AG04449 (cell line): ENCODE measurements around the gene ATF6B.

Source experiments
- CTCF ChIA-PET: fragments of 350-600 bp; formaldehyde crosslinking; extraction: SDS; loops from one replicate; lab custom pipeline; 2021; ENCODE audit warnings: antibody characterized with exemption; lab: Yijun Ruan, JAX
- POLR2A ChIA-PET: fragments of 400-600, 350-600 bp; formaldehyde crosslinking; extraction: SDS; loops from one replicate; lab custom pipeline; 2020; ENCODE audit warnings: antibody characterized with exemption, inconsistent platforms; lab: Yijun Ruan, JAX
- DNase-seq: peaks from one replicate; pipeline ENCODE4 v3.0.0-alpha.2; 2010; ENCODE audit warnings: low read depth, low spot score
- H3K4me3 ChIP-seq: 2 replicates; pipeline ENCODE4 v1.5.1; 2011; ENCODE audit warnings: low read depth, mild to moderate bottlenecking, control low read depth, low read length
- TF ChIP-seq, protein P1 (sequence below): IDR thresholded peaks from one replicate; pipeline ENCODE4 v1.5.1; 2011; ENCODE audit warnings: mild to moderate bottlenecking, moderate library complexity, low read length, control low read depth, inconsistent platforms; ENCODE audit not compliant: insufficient read depth; ENCODE audit errors: missing control alignments

The ATF6B gene

GRCh38 chr6:32085759-32086459 lies 42.1 kb downstream of the ATF6B start:
- POLR2A ChIA-PET: no interaction called here

GRCh38 chr6:32084780-32085179 lies 43.3 kb downstream of the ATF6B start:
- DNase-seq: no peak
- TF ChIP-seq, protein P1, sequence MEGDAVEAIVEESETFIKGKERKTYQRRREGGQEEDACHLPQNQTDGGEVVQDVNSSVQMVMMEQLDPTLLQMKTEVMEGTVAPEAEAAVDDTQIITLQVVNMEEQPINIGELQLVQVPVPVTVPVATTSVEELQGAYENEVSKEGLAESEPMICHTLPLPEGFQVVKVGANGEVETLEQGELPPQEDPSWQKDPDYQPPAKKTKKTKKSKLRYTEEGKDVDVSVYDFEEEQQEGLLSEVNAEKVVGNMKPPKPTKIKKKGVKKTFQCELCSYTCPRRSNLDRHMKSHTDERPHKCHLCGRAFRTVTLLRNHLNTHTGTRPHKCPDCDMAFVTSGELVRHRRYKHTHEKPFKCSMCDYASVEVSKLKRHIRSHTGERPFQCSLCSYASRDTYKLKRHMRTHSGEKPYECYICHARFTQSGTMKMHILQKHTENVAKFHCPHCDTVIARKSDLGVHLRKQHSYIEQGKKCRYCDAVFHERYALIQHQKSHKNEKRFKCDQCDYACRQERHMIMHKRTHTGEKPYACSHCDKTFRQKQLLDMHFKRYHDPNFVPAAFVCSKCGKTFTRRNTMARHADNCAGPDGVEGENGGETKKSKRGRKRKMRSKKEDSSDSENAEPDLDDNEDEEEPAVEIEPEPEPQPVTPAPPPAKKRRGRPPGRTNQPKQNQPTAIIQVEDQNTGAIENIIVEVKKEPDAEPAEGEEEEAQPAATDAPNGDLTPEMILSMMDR: no peak
- ChIA-PET POLR2A (no interaction called here), CTCF (interaction anchor here (1.1 to 5.7 kb wide), 4 partner anchors 8 to 38 kb away, joined by 4 to 32 read pairs (median 6); no protein-coding TSS in a partner anchor)
- no peak overlapping the region for H3K4me3 ChIP-seq

More at GRCh38 chr6:32085759-32086459, 42.1 kb downstream of the ATF6B start:
- TF ChIP-seq, protein P1: no peak
- no peak for DNase-seq
- no peak overlapping the region for H3K4me3 ChIP-seq
- CTCF ChIA-PET: interaction anchor here (1.1 to 5.7 kb wide), 4 partner anchors 9 to 37 kb away, joined by 4 to 32 read pairs (median 6); no protein-coding TSS in a partner anchor

DNA sequence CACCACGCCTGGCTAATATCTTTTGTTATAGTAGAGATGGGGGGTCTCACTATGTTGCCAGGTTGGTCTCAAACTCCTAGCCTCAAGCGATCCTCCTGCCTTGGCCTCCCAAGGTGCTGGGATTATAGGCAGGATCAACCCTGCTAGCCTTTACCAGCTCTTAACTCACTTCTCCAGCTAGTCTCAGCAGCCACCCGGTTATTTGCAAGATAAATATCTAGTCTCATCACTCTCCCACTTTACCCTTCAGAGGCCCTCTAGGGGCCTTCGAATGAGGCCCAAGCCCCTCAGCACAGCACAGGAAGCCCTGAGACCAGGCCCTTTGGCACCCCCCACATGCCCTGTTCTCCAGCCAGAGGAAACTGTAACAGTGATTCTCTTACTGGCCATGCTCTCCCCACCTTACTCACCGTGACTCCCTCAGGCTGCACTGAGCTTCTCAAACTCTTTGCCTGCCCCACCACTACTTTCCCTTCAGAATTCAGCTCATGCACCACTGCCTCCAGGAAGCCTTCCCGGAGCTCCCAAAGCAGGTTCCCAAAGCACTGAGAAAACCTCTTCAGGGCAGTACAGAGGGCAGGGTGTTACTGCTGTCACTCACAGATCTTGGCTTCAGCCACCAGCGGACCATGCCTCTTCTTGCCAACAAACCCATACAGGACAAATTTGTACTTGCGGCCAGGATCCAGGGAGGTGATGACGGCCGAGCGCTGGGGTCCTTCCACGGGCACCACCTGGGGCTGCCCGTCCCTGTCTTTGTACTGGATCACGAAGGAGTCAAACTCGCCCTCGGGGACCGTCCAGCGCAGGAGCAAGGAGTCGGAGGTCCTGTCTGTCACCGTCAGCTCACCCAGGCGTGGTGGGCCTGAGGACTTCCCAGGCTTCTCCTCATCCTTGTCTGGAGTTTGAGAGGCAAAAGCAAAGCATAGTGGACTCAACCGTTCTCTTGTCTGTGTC lies 44.0 kb downstream of the ATF6B start:
- ChIA-PET CTCF (interaction anchor here (1.5 to 5.7 kb wide), 3 partner anchors 7 to 37 kb away, joined by 5 to 32 read pairs (median 7); no protein-coding TSS in a partner anchor), POLR2A (no interaction called here)
- no peak overlapping the region for H3K4me3 ChIP-seq
- TF ChIP-seq, protein P1: no peak
- no peak for DNase-seq

DNA sequence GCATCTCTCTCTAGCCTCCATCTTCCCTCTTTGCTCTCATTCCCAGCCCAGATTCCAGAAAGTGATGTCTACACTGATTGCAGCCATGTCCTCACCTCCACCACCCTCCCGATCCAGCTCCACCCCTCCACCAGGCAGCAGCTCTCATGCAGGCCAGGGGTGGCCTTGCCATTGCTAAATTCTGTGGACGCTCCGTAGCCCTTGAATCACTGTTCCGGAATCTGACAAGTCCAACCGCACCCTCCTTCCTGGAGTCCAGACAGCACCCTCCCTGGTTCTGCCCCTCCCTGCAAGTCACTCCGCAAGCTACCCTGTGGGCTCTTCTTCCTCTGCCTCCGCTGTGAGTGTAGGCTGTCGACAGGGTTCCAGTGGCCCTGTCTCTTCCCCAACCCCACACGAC lies 45.1 kb downstream of the ATF6B start:
- ChIA-PET CTCF (interaction anchor here (1.4 to 5.7 kb wide), 3 partner anchors 35 to 45 kb away, joined by 3 to 32 read pairs (median 26); partner anchors contain the start of gene ATF6B), POLR2A (no interaction called here)
- no peak for DNase-seq

GRCh38 chr6:32082478-32082877 lies 45.6 kb downstream of the ATF6B start:
- POLR2A ChIA-PET: interaction anchor here (0.5 kb wide), 1 partner anchor 116 kb away, joined by 5 read pairs; no protein-coding TSS in a partner anchor
- CTCF ChIA-PET: interaction anchor here (1.4 to 5.7 kb wide), 3 partner anchors 35 to 46 kb away, joined by 3 to 32 read pairs (median 26); partner anchors contain the start of gene ATF6B
- no peak overlapping the region for H3K4me3 ChIP-seq
- no peak for DNase-seq
- TF ChIP-seq, protein P1: no peak

More for the DNA sequence above, 45.1 kb downstream of the ATF6B start:
- TF ChIP-seq, protein P1: no peak
- H3K4me3 ChIP-seq: no peak overlapping the region
